IMR-90 (cell line): ENCODE measurements around the gene IGDCC3. TPM values are rescaled to one million over a fixed set of nuclear protein-coding genes. Genes with fewer than 3 reads are reported as not detected.
"Not testable (repeated sequence)": the region's sequence is repeated elsewhere in the genome, so short reads cannot be mapped to it uniquely, and the experiment has no call there.

Experiments used
- ATAC-seq: fragments of 200-7000 bp; cut with Tn5 transposase; 2 replicates; pipeline ENCODE4 v1.9.1; 2020; ENCODE audit warnings: low read depth, mild to moderate bottlenecking, moderate library complexity
- BruUV-seq: library from RNA; stranded (reverse); fragments of 400-500 nt; replicated peaks from 2 replicates; lab custom pipeline; 2021; lab: Mats Ljungman, UMichigan
- CTCF ChIA-PET: fragments of 300-600 bp; formaldehyde crosslinking; extraction: SDS; loops from one replicate; lab custom pipeline; 2021; ENCODE audit warnings: antibody characterized with exemption; lab: Yijun Ruan, JAX
- POLR2A ChIA-PET: fragments of 300-600 bp; sonication (Branson Sonifier 250); formaldehyde crosslinking; loops from one replicate; lab custom pipeline; 2022; ENCODE audit warnings: antibody characterized with exemption; ENCODE audit not compliant: unreplicated experiment; lab: Charles Lee
- DNase-seq: peaks from one replicate; pipeline ENCODE4 v3.0.0; 2013
- H2AFZ ChIP-seq: replicated peaks from 2 replicates; pipeline ENCODE3; 2013; ENCODE audit warnings: low read length, mild to moderate bottlenecking; ENCODE audit not compliant: poor library complexity
- H2AK5ac ChIP-seq: 2 replicates; pipeline ENCODE4 v1.6.1; 2013; ENCODE audit warnings: low read depth, low read length, inconsistent platforms
- H2AK9ac ChIP-seq: replicated peaks from 2 replicates; pipeline ENCODE3; 2013; ENCODE audit warnings: mild to moderate bottlenecking, low read depth, low read length, moderate library complexity; ENCODE audit not compliant: poor library complexity
- H2BK120ac ChIP-seq: 2 replicates; pipeline ENCODE4 v1.6.1; 2013; ENCODE audit warnings: low read depth, low read length, inconsistent platforms
- H2BK15ac ChIP-seq: 3 replicates; pipeline ENCODE4 v1.6.1; 2013; ENCODE audit warnings: low read depth, low read length, inconsistent platforms
- H2BK20ac ChIP-seq: 2 replicates; pipeline ENCODE4 v1.6.1; 2013; ENCODE audit warnings: low read depth, mild to moderate bottlenecking, inconsistent platforms, low read length, moderate library complexity
- H2BK5ac ChIP-seq: 2 replicates; pipeline ENCODE4 v1.6.1; 2013; ENCODE audit warnings: mild to moderate bottlenecking, low read depth, low read length, inconsistent platforms; ENCODE audit not compliant: poor library complexity, severe bottlenecking
- H3K14ac ChIP-seq: replicated peaks from 2 replicates; pipeline ENCODE4 v1.6.1; 2013; ENCODE audit warnings: low read depth, low read length, inconsistent platforms
- H3K18ac ChIP-seq: 2 replicates; pipeline ENCODE4 v1.6.1; 2013; ENCODE audit warnings: low read depth, low read length, control low read depth
- H3K23ac ChIP-seq: 2 replicates; pipeline ENCODE4 v1.6.1; 2013; ENCODE audit warnings: low read depth, low read length, inconsistent platforms
- H3K27ac ChIP-seq: 2 replicates; pipeline ENCODE4 v1.5.1; 2013; ENCODE audit warnings: mild to moderate bottlenecking, control low read depth, low read length; ENCODE audit not compliant: insufficient read depth
- H3K27me3 ChIP-seq: 2 replicates; pipeline ENCODE4 v1.6.1; 2013; ENCODE audit warnings: low read length; ENCODE audit not compliant: control insufficient read depth, insufficient read depth
- H3K36me3 ChIP-seq: 2 replicates; pipeline ENCODE4 v1.6.1; 2013; ENCODE audit warnings: low read length, mixed read lengths; ENCODE audit not compliant: control insufficient read depth, insufficient read depth
- H3K4ac ChIP-seq: 2 replicates; pipeline ENCODE4 v1.6.1; 2013; ENCODE audit warnings: low read depth, low read length, inconsistent platforms
- H3K4me1 ChIP-seq: 2 replicates; pipeline ENCODE4 v1.6.1; 2013; ENCODE audit warnings: low read length, mixed read lengths; ENCODE audit not compliant: control insufficient read depth, insufficient read depth
- H3K4me2 ChIP-seq: 2 replicates; pipeline ENCODE4 v1.6.1; 2013; ENCODE audit warnings: low read depth, mild to moderate bottlenecking, control low read depth, low read length, moderate library complexity
- H3K4me3 ChIP-seq: 2 replicates; pipeline ENCODE4 v1.5.1; 2013; ENCODE audit warnings: low read depth, mild to moderate bottlenecking, control low read depth, low read length, moderate library complexity; ENCODE audit not compliant: insufficient read depth
- H3K56ac ChIP-seq: 2 replicates; pipeline ENCODE4 v1.6.1; 2013; ENCODE audit warnings: low read length, inconsistent platforms; ENCODE audit not compliant: insufficient read depth; ENCODE audit errors: extremely low read depth
- H3K79me1 ChIP-seq, 2 experiments: 2 replicates each; pipeline ENCODE4 v1.6.1; 2013; ENCODE audit warnings: low read length in 2 of 2, inconsistent platforms in 1 of 2, low read depth in 1 of 2
- H3K9ac ChIP-seq: 2 replicates; pipeline ENCODE4 v1.6.1; 2013; ENCODE audit warnings: low read depth, low read length, control low read depth
- H3K9me1 ChIP-seq: 2 replicates; pipeline ENCODE4 v1.6.1; 2013; ENCODE audit warnings: low read length, inconsistent platforms; ENCODE audit not compliant: insufficient read depth
- H3K9me3 ChIP-seq: 2 replicates; pipeline ENCODE4 v1.6.1; 2013; ENCODE audit warnings: low read length; ENCODE audit not compliant: control insufficient read depth, insufficient read depth
- H4K20me1 ChIP-seq: 2 replicates; pipeline ENCODE4 v1.6.1; 2013; ENCODE audit warnings: low read length, inconsistent platforms; ENCODE audit not compliant: insufficient read depth
- H4K5ac ChIP-seq: 2 replicates; pipeline ENCODE4 v1.6.1; 2013; ENCODE audit warnings: mild to moderate bottlenecking, low read depth, low read length, control low read depth
- H4K8ac ChIP-seq, 2 experiments: 2 replicates each; pipeline ENCODE4 v1.6.1; 2013; ENCODE audit warnings: low read depth in 2 of 2, low read length in 2 of 2, control low read depth in 1 of 2, inconsistent platforms in 1 of 2
- H4K91ac ChIP-seq: 2 replicates; pipeline ENCODE4 v1.6.1; 2013; ENCODE audit warnings: low read depth, low read length, inconsistent platforms; ENCODE audit not compliant: insufficient read depth
- WGBS, 2 experiments: methylation state at CpG; one replicate each; pipeline versions ENCODE4 v1.1.5 to v1.1.7; 2013; ENCODE audit warnings: missing lambda C conversion rate in 2 of 2; ENCODE audit not compliant: insufficient read length in 1 of 2; ENCODE audit errors: extremely low coverage in 2 of 2; 5-methylcytosine and 5-hydroxymethylcytosine counted together
- dilution Hi-C: fragments of 300-500 bp; cut with HindIII; formaldehyde crosslinking; loops from one replicate; pipeline ENCODE4 v1.14.3; 2018; ENCODE audit warnings: low sequenced_read_pairs; ENCODE audit not compliant: unreplicated experiment
- in situ Hi-C: fragments of 300-500 bp; cut with MboI; formaldehyde crosslinking; loops from 3 replicates; pipeline ENCODE4 v1.14.3; 2019; ENCODE audit warnings: low sequenced_read_pairs, inconsistent platforms, mixed read lengths
- intact Hi-C: fragments of 100-400 bp; cut with micrococcal nuclease; formaldehyde crosslinking; loops from 2 replicates; pipeline ENCODE4 v1.10.0; 2022
- polyA plus RNA-seq, 3 experiments: library from polyadenylated mRNA; depleted of rRNA; stranded (reverse); fragments of >200 nt; gene quantifications; 2 replicates each; pipeline ENCODE4 v1.2.3, GENCODE V29; 2012; ENCODE audit warnings: low replicate concordance in 1 of 3
- total RNA-seq: library from RNA; depleted of rRNA; stranded (reverse); fragments of >200 nt; gene quantifications from 2 replicates; pipeline ENCODE4 v1.2.3, GENCODE V29; 2012

IGDCC3 gene
- total and polyA plus RNA-seq, 2 of the 4 experiments (the other 2 are of a cell fraction) = 0.18 to 0.19 TPM

DNA sequence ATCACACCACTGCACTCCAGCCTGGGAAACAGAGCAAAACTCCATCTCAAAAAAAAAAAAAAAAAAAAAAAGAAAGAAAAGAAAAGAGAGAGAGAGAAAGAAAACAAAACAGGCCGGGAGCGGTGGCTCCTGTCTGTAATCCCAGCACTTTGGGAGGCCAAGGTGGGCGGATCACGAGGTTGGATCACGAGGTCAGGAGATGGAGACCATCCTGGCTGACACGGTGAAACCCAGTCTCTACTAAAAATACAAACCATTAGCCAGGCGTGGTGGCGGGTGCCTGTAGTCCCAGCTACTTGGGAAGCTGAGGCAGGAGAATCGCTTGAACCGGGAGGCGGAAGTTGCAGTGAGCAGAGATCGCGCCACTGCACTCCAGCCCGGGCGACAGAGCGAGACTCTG lies 20.7 kb upstream of the IGDCC3 start:
- POLR2A ChIA-PET, H3K4me2 ChIP-seq, H4K91ac ChIP-seq: not testable (repeated sequence)

More for the DNA sequence above, 20.7 kb upstream of the IGDCC3 start:
- H2AK5ac ChIP-seq, H2BK20ac ChIP-seq, H3K4me3 ChIP-seq, H3K23ac ChIP-seq, dilution Hi-C loops, DNase-seq, H2AFZ ChIP-seq, H3K4ac ChIP-seq, H2AK9ac ChIP-seq, ATAC-seq, H2BK120ac ChIP-seq, H3K9me1 ChIP-seq, H3K9ac ChIP-seq, H4K8ac ChIP-seq, BruUV-seq, H4K5ac ChIP-seq, H3K56ac ChIP-seq, H3K18ac ChIP-seq, H4K20me1 ChIP-seq, H3K79me1 ChIP-seq, in situ Hi-C loops, H3K36me3 ChIP-seq, H3K9me3 ChIP-seq, CTCF ChIA-PET, H3K4me1 ChIP-seq, intact Hi-C loops, H3K14ac ChIP-seq, H2BK15ac ChIP-seq, H2BK5ac ChIP-seq, H3K27ac ChIP-seq: not testable (repeated sequence)
- no CpG with 5 or more reads among the region's 16 CpGs for whole genome bisulfite sequencing, 2 experiments
- peaks cover 26% of the 10 kb centered on the region; the same call in 1 of the 2 replicates for H3K27me3 ChIP-seq
